Heart left ventricle (tissue), 13 donors: Measurements from ENCODE around the gene NTRK3.

Experiments used
- POLR2A ChIP-seq, 2 donors: fragments of 450-650 bp; IDR thresholded peaks; one replicate each; pipeline ENCODE4 v1.6.1; 2017; ENCODE audit warnings: antibody characterized with exemption in 2 of 2, mild to moderate bottlenecking in 2 of 2, moderate library complexity in 2 of 2
- TF ChIP-seq, protein P1 (sequence below), 12 donors: fragments of 200-600 bp; sonication (generic) in 4 of 12; IDR thresholded peaks; one replicate each; pipeline versions ENCODE4 v1.5.0 to v1.8.0; 2018 to 2022; ENCODE audit warnings: antibody characterized with exemption in 12 of 12, mild to moderate bottlenecking in 5 of 12
- donor health status: ischemic (EF 13 %, LVEDD 7.1; RV severe dilation, severe dysfunction).
- donor health status: DM: no; HTN: yes; CAD: no.
- donor health status: DM: no; HTN: no; CAD: no.
- donor health status: ischemic (EF 25% LVEDD 6.9; RV normal size, moderate dysfunction).
- donor health status: ischemic (EF 25% LVEDD 5.7; RV mildly dilated, moderate dysfunction).
- donor health status: ischemic (EF 35%, LVEDD 5.7; RV mildly dilated, moderate dysfunction).
- donor health status: nonischemic (EF 11% LVEDD 7.7; RV severe dilation, severe dysfunction).
- donor health status: DM: yes; HTN: yes; CAD: no.
- donor health status: PGD.
- donor health status: ischemic (EF 29% LVEDD 5.4; RV normal size, mild dysfunction).
- donor health status: nonischemic (EF 23%, LVEDD 6.1; RV moderate dilation, normal function).

- TF ChIP-seq, protein P1, sequence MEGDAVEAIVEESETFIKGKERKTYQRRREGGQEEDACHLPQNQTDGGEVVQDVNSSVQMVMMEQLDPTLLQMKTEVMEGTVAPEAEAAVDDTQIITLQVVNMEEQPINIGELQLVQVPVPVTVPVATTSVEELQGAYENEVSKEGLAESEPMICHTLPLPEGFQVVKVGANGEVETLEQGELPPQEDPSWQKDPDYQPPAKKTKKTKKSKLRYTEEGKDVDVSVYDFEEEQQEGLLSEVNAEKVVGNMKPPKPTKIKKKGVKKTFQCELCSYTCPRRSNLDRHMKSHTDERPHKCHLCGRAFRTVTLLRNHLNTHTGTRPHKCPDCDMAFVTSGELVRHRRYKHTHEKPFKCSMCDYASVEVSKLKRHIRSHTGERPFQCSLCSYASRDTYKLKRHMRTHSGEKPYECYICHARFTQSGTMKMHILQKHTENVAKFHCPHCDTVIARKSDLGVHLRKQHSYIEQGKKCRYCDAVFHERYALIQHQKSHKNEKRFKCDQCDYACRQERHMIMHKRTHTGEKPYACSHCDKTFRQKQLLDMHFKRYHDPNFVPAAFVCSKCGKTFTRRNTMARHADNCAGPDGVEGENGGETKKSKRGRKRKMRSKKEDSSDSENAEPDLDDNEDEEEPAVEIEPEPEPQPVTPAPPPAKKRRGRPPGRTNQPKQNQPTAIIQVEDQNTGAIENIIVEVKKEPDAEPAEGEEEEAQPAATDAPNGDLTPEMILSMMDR (IDR thresholded peaks at IDR 0.05), result no peak
- no peak for TF ChIP-seq POLR2A (IDR thresholded peaks at IDR 0.05)
These were observed 389.6 kb downstream of the NTRK3 start for GRCh38 chr15:87866961-87867360.
